Chondrocyte (in vitro differentiated cells): Measurements from ENCODE around the gene CXCL9. TPM values are rescaled to one million over a fixed set of nuclear protein-coding genes. Genes with fewer than 3 reads are reported as not detected.
"Not testable (repeated sequence)": the region's sequence is repeated elsewhere in the genome, so short reads cannot be mapped to it uniquely, and the experiment has no call there.

Source experiments
- DNase-seq: peaks from one replicate; pipeline ENCODE4 v3.0.0; 2021; ENCODE audit warnings: mixed read lengths, low spot score
- H3K27ac Mint-ChIP-seq: one replicate; pipeline ENCODE4 v1.8.0; 2021; ENCODE audit warnings: mild to moderate bottlenecking, moderate library complexity, mixed read lengths; ENCODE audit not compliant: unreplicated experiment
- H3K27me3 Mint-ChIP-seq: 2 replicates; pipeline ENCODE4 v1.8.0; 2021; ENCODE audit warnings: low read depth, mixed read lengths
- H3K36me3 Mint-ChIP-seq: 2 replicates; pipeline ENCODE4 v1.8.0; 2021; ENCODE audit warnings: low read depth, mixed read lengths
- H3K4me1 Mint-ChIP-seq: 2 replicates; pipeline ENCODE4 v1.8.0; 2021; ENCODE audit warnings: low read depth, mild to moderate bottlenecking, mixed read lengths
- H3K4me3 Mint-ChIP-seq: one replicate; pipeline ENCODE4 v1.8.0; 2021; ENCODE audit warnings: mild to moderate bottlenecking, moderate library complexity, mixed read lengths; ENCODE audit not compliant: unreplicated experiment
- H3K9me3 Mint-ChIP-seq: 2 replicates; pipeline ENCODE4 v1.8.0; 2021; ENCODE audit warnings: low read depth, mixed read lengths
- total RNA-seq: library from RNA; stranded (reverse); gene quantifications from 3 replicates; pipeline ENCODE4 v1.2.1, GENCODE V29; 2021
- TF ChIP-seq, protein P1 (sequence below): fragments of 200-600 bp; sonication (generic); IDR thresholded peaks from 2 replicates; pipeline ENCODE4 v1.5.0; 2021; ENCODE audit warnings: antibody characterized with exemption, mild to moderate bottlenecking, moderate library complexity

CXCL9 gene
- total RNA-seq, 1 donor from 2014 or later: not detected

DNA sequence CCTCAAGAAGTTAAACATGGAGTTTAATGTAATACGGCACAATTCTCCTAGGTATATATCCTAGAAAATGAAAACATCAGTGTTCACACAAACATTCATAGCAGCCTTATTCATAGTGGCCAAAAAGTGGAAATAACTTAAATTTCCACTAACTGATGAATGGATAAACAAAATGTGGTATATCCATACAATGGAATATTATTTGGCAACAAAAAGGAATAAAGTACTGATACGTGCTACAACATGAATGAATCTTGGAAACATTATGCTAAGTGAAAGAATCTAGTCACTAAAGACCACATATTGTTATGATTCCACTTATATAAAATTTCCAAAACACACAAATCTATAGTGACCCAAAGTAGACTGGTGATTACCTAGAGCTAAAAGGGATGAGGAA, 31.1 kb downstream of the CXCL9 start:
- peaks cover 5% of the 10 kb centered on the region for H3K9me3 Mint-ChIP-seq
- H3K27ac Mint-ChIP-seq: no peak overlapping the region
- no peak overlapping the region for H3K4me3 Mint-ChIP-seq
- no peaks in the 10 kb centered on the region for H3K4me1 Mint-ChIP-seq
- H3K36me3 Mint-ChIP-seq: peaks cover 44% of the 10 kb centered on the region
- H3K27me3 Mint-ChIP-seq: no peaks in the 10 kb centered on the region
- TF ChIP-seq, protein P1, sequence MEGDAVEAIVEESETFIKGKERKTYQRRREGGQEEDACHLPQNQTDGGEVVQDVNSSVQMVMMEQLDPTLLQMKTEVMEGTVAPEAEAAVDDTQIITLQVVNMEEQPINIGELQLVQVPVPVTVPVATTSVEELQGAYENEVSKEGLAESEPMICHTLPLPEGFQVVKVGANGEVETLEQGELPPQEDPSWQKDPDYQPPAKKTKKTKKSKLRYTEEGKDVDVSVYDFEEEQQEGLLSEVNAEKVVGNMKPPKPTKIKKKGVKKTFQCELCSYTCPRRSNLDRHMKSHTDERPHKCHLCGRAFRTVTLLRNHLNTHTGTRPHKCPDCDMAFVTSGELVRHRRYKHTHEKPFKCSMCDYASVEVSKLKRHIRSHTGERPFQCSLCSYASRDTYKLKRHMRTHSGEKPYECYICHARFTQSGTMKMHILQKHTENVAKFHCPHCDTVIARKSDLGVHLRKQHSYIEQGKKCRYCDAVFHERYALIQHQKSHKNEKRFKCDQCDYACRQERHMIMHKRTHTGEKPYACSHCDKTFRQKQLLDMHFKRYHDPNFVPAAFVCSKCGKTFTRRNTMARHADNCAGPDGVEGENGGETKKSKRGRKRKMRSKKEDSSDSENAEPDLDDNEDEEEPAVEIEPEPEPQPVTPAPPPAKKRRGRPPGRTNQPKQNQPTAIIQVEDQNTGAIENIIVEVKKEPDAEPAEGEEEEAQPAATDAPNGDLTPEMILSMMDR: no peak
- DNase-seq: no peak

DNA sequence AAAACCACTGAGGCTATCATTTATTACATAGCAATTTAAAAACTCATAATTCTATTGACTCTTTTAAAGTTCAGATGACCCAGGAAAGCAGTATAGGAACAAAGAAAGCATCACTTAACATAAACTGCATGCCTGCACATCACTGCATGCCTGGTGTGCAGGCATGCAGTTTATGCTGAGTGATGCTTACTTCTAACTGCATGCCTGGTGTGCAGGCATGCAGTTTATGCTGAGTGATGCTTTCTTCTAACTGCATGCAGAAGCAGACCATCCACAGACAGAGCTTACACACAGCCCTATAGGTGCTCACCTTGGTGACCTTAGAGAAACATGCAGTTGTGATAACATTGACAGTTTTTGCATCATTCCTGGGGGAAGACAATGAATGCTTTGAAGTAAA, 33.5 kb downstream of the CXCL9 start:
- Mint-ChIP-seq H3K36me3 (peaks cover 52% of the 10 kb centered on the region), H3K9me3 (peaks cover 5% of the 10 kb centered on the region), H3K27ac (no peak overlapping the region), H3K4me3 (no peak overlapping the region), H3K27me3 (no peaks in the 10 kb centered on the region), H3K4me1 (no peaks in the 10 kb centered on the region)
- TF ChIP-seq, protein P1: no peak
- DNase-seq: no peak

DNA sequence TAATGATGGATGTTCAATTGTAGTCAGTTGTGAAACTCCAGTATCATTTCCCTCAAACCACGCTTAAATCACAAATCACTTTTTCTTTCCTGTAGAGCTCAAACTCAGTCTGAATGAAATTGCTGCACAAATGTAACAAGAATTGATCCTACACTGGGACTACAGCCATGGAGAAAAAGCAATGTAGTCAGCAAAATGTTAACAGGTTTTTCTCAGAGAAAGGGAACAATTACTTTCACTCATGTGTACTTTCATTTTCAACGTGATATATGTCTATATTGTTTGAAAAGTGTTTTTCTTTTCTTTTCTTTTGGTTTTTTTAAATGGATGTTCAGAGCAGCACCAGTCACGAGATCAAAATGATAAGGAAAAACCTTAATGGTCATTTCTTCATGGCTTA, 39.2 kb downstream of the CXCL9 start:
- TF ChIP-seq, protein P1: no peak
- Mint-ChIP-seq H3K27ac (no peak overlapping the region), H3K4me1 (no peaks in the 10 kb centered on the region), H3K9me3 (peaks cover 12% of the 10 kb centered on the region), H3K27me3 (no peaks in the 10 kb centered on the region), H3K36me3 (peaks cover 69% of the 10 kb centered on the region), H3K4me3 (no peak overlapping the region)
- no peak for DNase-seq

DNA sequence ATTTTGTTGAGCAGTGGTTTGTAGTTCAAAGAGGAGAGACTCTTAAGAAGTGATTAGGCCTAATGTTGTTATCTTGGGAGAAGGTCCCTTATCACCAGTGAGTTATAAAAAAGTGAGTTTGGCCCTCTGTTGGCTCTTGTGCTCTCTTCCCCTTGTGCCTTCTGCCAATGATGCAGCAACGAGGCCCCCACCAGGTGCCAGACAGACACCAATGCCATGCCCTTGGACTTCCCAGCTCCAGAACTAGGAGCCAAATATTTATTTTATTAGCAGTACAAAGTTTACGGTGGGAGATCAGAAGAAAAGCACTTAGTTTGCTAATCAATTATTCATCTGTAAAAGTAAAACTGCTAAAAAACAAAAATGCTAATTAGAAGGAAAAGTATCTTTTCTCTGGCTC, 43.8 kb downstream of the CXCL9 start:
- Mint-ChIP-seq H3K27ac (no peak overlapping the region), H3K27me3 (no peaks in the 10 kb centered on the region), H3K9me3 (peaks cover 12% of the 10 kb centered on the region), H3K4me1 (no peaks in the 10 kb centered on the region), H3K4me3 (no peak overlapping the region), H3K36me3 (peaks cover 72% of the 10 kb centered on the region)
- TF ChIP-seq, protein P1: no peak
- DNase-seq: no peak

DNA sequence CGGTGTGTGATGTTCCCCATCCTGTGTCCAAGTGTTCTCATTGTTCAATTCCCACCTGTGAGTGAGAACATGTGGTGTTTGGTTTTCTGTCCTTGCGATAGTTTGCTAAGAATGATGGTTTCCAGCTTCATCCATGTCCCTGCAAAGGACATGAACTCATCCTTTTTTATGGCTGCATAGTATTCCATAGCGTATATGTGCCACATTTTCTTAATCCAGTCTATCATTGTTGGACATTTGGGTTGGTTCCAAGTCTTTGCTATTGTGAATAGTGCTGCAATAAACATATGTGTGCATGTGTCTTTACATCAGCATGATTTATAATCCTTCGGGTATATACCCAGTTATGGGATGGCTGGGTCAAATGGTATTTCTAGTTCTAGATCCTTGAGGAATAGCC, 45.2 kb downstream of the CXCL9 start:
- H3K9me3 Mint-ChIP-seq: peaks cover 12% of the 10 kb centered on the region
- not testable (repeated sequence) for DNase-seq, H3K27me3 Mint-ChIP-seq, H3K27ac Mint-ChIP-seq, H3K4me1 Mint-ChIP-seq, H3K4me3 Mint-ChIP-seq
- peaks cover 75% of the 10 kb centered on the region for H3K36me3 Mint-ChIP-seq

DNA sequence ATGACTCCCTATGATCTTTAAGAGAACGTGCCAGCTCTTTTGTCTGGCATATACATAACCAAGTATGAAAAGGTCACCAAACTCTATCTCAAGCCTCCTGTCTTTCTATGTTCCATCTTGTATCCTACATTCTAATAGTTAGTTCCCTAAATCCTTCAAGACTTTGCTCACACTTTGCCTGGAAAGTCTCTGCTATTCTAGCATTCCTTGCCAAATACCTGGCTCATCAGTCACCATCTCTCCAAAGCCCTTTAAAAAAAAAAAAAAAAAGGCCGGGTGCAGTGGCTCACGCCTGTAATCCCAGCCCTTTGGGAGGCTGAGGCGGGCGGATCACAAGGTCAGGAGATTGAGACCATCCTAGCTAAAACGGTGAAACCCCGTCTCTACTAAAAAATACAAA, 48.8 kb downstream of the CXCL9 start:
- not testable (repeated sequence) for H3K9me3 Mint-ChIP-seq

DNA sequence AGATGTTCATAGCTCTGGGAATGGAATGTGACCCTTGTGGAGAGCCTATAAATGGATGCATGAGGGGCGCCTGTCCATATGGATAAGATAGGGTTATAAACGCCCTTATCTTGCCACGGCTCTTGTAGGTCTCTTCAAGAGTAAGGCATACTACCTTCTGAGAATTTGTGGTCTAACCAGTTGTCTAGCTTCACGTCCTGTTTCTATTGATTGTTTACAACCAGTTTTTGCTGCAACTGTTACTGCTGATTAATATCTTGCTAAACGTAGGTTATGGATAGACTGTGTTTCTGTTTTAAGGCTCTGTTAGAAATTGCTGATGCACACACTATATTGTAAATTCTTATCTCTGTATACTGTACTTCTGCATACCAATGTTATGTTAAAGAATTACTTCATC, 52.5 kb downstream of the CXCL9 start:
- H3K9me3 Mint-ChIP-seq, H3K27ac Mint-ChIP-seq, H3K27me3 Mint-ChIP-seq, DNase-seq, H3K4me1 Mint-ChIP-seq, H3K4me3 Mint-ChIP-seq: not testable (repeated sequence)
- H3K36me3 Mint-ChIP-seq: peaks cover 61% of the 10 kb centered on the region

More for the DNA sequence above, 48.8 kb downstream of the CXCL9 start:
- H3K4me3 Mint-ChIP-seq, H3K27me3 Mint-ChIP-seq, H3K4me1 Mint-ChIP-seq, DNase-seq, H3K27ac Mint-ChIP-seq: not testable (repeated sequence)
- peaks cover 74% of the 10 kb centered on the region for H3K36me3 Mint-ChIP-seq
